UCSD-AML1 (cell line): ENCODE results near the gene GRIP2.

Experiments used
- DNase-seq: peaks from one replicate; lab custom pipeline; 2025; ENCODE audit not compliant: unreplicated experiment; lab: John Stamatoyannopoulos, UW

Gene GRIP2

DNA sequence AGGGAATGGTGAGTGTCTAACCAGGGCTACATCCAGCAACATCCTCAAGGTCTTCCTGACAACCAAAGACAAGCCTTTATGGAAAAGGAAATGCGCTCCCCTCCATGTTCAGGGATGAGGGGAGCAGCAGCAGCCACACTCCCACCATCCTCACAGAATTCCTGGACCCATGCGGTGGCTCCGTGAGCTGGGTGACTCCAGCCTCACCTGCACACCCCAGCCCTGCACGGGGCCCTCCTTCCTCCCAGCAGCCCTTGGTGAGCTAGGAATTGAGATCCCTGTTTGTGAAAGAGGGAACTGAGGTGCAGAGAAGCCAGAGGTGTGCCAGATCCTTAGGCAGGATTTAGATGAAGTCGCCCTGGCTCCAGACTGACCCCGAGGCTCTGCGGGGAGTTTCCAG lies 52.3 kb downstream of the GRIP2 start:
- DNase-seq: no peak

DNA sequence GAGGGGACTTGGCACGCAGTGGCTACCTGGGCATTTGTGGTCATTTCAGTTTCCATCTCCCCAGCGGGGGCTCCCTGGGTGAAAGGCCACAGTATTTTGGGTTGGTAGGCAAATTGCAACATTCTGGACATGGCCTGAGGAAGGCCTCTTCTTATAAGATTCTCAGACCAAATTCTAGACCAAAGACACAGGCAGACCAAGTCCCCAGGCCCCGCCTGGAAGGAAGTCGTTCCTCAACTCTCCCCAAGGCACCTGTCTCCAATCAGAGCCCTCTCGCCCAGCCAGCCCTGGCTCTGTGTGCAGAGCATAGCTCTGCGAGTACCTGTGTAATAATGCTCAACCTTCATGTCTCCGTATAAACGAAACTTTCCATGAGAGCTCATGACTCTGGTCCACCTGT lies 53.1 kb downstream of the GRIP2 start:
- no peak for DNase-seq

DNA sequence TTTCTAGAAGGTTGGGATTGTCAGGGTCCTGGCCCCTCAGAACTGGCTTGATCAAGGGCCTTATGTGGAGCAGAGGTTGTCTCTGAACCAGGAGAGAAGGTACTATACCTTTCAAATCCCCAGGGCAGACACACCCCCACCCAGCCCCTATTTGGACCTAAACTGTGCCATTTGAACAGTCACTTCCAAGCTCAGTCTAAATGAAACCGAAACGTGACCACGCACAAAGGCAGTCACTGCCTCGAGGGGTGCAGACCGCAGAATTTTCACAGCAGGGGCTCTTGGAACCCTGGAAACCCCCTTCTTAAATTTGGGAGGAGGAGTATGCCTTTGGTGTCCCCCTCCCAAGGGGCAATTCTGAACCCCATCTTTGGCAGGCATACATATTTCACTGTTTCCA lies 53.7 kb downstream of the GRIP2 start:
- no peak for DNase-seq

DNA sequence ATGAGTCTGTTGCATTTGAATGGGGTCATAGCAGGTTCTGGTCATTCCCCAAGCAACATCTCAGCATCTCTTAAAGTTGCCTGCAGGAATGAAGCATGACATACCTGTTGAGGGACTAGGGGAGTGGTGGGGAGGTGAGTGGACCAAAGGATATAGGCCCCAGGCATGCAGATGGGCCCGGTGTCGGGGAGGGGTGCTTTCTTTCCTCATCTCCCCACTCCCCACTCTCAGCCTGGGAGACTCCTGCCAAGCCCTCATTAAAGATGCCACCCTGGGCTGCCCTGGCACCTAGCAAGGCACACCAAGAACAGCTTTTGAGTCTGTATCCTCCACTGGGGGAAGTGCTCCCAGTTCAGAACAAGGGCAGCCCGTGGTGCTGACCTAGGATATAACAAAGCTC lies 54.2 kb downstream of the GRIP2 start:
- DNase-seq: no peak

DNA sequence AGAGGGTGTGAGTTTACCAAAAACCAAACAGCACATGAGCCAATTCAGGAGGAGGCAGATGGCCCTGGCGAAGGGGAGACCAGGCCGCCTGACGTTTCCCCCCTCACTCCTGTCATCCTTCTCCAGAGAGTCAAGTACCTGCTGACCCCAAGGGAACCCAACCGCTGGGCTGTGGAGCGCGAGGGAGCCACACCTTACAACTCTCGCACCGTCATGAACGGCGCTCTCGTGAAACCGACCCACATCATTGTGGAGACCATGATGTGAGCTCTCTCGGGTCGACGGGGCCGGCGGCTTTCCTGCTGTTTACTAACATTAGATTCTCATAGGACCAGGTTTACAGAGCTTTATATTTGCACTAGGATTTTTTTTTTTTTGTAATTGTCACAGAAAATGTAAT lies 55.4 kb downstream of the GRIP2 start:
- DNase-seq: no peak

DNA sequence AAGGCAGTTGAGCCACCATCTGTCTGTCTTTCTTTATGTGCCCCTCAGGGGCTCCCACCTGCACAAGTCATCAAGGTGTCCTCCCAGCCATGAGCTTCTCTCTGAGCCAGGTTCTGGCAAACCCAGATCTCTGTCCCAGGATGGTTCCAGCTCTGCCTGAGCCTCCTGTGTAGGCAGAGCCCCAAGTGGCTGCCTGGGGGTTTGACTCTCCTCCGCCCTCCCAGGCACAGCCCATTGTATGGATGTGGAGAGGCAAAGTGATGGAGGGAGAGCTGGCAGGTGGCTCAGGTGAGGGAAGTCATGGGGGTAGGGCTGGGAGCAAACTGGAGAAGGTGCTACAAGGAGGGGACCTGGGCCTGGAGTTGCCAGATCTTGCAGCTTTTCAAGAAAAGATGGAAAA lies 56.9 kb downstream of the GRIP2 start:
- no peak for DNase-seq

DNA sequence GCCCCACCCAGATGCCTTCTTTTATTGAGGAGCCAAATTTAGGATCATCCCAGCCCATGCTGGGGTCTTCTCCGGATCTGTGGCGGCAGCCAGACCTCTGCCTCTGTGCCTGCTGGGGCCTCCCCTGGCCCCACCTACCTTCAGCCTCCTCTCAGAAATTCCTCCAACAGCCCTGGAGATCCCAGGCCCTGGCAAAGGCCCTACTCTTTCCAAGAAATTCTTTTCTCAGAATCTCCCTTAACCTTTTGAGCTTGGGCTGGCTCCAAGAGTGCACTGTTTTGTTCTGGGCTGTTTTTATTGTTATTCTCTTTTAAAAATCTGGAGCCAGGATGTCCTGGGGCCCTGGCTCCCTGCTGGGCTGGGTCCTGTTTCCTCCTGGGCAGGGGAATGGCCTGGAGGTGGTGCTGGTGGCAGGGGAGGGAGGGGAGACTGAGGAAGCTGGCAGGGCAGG lies 57.8 kb downstream of the GRIP2 start:
- DNase-seq: no peak

DNA sequence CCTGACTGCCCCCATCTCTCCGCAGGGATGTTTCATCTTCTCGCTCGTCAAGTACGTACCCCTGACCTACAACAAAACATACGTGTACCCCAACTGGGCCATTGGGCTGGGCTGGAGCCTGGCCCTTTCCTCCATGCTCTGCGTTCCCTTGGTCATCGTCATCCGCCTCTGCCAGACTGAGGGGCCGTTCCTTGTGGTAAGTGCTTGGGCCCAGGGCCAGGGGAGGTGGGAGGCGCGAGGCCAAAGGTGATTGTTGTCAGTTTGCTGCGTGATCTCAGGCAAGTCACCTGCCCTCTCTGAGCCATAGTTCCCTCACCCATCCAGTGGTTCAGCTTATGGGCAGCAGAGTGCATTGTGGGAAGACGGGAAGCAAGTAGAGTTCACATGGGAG lies 58.5 kb downstream of the GRIP2 start:
- no peak for DNase-seq

DNA sequence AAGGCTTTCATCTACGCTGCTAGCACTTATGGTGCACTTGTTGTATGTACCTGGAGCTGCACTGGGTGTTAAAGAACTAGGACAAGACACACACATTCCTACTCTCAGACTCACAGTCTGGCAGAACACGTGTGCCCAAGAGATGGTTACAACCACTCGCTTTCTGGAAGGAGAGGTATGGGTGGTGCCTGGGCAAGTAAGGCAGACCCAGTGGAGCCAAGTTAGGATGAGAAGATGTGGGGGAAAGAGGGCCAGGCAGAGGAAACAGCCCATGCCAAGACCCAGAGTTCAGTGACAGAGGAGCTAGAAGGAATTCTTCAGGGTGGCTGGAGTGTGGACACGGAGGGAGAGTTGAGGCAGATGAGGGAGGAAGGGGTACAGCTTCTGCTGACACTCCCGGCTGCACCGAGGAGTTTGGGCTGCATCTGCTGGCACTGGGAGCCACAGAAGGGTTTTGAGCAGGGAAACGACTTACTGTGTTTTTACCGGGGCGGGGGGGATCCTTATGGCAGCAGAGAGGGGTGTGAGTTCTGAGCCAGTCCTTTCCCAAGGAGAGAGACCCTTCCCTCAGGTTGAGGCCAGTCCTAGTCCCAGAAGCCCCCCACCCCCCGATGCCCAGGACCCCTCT lies 59.0 kb downstream of the GRIP2 start:
- no peak for DNase-seq

DNA sequence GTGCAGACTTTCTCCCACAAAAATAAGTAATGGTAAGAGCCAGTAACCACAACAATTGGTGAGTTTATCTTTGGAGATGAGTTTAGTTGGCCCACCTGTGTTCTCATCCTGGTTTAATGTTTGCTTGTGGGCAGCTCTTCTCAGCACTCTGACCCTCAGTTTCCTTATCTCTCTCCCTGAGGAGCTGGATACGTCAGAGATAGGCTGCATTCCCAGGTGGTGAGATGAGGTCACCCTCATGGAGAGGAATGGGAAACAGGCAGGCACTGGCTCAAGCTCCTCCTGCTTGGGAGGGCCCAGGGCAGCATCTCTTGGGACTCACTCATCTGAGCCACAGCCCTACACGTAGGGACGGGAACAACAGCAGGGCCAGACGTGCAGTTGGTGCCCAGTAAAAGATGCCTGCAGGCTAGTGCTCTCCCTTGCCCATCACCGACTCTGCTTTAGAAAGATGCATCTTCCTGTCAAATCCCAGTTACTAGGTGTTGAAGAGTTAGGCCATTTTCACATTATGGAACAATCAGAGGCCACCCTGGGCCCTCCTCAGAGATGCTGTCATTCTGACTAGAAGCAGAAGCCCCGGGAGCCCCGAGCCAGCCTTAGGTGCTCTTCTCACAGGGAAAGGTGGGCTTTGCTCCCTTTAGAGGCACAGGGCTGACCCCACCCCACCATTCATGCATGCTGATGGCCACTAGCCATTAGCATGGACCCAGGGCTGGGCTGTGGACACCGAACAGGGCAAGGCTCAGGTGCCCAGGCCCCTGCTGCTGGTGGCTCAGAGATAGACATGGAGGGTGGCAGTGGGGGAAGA lies 59.7 kb downstream of the GRIP2 start:
- no peak for DNase-seq

DNA sequence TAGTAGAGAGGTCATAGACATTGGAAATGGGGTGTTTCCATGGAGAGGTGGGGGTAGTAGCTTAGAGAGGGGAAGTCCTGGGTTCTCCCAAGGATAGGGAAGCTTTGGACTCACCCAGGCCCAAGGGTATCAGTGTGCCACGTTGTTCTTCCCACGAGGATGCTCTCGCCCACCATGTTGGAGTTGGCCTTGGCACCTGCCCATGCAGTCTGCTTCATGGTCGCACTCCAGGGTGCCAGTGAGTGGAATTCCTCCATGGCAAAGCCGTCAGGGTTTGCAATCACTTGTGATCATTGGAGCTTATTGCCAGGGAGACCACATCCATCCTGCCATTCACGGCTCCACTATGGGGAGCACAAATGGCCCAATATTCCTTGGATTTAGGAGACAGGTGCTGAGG lies 60.6 kb downstream of the GRIP2 start:
- no peak for DNase-seq

DNA sequence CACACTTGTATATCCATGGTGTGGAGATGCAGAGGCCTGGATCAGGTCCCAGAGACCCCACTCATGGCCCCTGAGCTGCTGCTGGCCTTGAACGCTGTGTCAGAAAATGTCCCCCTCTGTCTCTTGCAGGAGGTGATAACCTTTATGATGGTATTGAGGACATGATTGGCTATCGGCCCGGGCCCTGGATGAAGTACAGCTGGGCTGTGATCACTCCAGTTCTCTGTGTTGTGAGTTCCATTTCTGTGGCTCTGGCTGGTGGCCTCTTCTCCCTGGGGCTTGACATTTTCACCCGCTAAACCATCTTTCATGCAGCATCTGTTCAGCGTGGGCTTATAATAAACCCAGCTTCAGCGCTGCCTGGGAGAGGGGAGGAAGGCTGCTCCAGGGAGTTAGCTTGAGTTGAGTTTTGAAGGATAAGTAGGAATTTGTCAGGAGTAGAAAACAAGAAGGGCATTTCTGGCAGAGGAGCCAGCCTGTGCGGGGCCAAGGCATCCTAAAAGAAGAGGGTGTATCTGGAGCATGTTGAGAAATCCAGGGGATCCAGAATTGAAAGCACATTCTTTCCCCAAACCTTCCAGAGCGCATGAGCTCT lies 61.1 kb downstream of the GRIP2 start:
- no peak for DNase-seq

DNA sequence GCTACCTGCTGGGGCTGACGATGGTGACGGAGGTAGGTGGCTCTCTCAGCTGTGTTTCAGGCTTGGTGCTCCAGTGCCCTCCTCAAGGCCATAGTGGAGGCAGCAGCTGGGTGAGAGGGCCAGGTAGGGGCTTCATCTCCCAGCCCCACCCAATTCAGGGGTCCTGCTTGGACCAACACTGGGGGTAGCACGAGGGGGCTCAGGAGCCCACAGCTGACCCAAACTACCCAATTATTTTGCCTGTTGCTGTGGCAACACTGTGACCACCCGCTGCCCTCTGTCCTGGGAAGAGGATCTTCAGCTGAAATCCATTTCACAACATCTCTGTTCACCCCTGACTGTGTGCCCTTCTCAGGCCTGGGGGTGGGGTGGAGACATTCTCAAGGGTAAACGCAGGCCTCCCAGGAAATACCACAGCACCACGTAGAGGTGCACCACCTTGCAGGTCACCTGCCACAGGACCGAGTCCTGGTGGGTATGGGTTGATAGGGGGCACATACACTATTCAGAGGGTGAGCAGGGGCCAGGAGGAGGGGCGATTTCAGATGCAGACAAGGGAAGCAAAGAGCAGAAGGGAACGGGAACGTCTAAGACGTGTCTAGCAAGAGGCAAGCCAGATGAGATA lies 62.7 kb downstream of the GRIP2 start:
- no peak for DNase-seq

DNA sequence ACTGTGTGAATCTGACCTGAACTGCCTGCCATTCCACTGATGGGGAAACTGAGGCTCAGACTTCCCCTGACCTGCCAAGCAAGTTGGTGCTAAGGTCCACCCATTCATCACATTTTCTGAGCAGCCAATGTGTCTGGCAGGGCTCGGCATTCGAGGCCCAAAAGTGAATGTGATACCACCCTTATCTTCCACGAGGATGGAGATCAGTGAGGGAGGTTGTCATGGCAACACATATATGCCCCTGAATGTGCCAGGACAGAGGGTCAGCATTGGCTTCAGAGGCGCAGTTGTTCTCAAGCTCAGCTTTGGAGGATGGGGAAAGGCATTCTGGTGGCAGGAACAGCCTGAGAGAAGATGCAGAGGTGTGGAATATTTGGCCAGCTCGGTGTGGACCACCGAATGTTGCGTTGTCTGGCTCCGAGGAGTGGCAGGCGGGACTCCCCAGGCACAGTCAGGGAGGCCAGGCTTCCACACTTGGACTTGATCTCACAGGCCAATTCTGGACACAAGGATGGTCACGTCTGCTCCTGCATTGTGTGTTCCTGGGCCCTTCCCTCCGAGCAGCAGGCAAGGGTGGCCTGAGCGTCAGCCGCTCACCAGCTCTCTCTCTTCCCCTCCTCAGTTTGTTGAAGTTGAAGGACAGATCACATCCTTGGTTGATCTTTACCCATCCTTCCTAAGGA lies 63.4 kb downstream of the GRIP2 start:
- no peak for DNase-seq

DNA sequence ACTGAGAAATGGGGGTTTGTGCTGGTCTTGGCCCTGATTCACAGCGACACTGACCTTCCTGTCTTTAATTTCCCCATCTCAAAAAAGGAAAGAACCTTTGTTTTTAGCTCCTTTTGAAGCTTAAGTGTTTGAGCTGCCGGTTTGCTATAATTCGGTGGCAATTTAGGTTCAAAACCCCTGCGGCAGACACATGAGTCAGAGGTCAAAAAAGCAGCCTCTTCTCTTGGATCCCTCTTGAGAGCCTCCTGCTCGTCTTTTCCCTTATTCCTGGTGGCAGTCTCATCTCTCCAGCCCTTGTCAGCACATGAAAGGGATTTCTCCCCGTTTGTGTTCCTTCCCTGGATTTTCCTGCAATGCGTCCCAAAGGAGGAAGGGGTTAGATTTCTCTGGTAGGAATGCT lies 64.5 kb downstream of the GRIP2 start:
- DNase-seq: no peak

DNA sequence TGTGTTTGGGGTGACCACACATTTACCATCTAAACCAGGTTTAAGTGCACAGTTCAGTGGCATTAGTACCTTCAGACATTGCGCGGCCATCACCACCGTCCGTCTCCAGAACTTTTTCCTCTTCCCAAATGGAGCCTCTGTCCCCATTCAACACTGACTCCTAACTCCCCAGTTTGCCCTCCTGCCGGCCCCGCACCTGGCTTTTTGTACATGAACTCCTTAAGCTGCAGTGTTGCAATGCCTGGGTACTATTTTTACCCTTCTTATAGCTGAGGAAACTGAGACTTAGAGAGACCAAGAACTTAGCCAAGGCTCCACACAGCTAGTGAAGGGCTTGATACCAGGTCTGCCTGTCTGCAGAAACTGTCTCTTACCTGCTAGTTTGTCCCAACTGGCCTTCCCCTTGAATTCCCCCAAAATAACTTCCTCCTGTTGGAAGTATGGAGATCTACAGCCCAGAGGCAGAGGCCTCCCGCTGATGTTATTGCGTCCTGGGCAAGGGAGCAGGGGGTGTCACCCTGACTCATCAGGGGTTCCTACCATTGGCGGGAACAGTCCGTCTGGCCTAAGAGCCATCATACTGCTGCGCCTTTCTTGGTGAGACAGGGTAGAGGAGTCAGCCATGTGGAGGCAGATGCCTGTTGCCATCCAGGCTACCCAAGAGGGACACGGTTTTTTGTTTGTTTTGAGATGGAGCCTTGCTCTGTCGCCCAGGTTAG lies 65.6 kb downstream of the GRIP2 start:
- no peak for DNase-seq

DNA sequence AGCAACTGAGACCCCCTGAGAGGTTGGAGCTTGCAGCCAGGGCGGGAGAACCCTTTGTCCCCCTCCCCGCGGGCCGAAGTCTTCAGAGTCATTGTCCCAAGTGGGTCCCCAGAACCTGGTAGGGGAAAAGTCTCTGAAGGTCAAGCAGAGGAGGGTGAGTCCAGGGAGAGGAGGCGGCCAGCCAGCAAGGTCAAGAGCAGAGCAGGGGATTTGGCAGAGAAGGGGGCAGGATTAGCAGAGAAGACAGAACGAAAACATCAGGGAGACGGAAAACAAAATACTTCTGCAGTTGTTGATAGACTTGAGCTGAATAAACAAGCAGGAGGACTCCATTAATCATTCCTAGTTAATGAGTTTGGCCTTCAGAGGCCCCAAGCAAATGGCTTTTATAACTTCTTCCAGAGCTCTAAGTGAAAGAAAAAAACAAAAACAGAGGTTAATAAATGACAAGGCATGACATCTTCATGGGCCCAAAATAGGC lies 66.7 kb downstream of the GRIP2 start:
- no peak for DNase-seq

DNA sequence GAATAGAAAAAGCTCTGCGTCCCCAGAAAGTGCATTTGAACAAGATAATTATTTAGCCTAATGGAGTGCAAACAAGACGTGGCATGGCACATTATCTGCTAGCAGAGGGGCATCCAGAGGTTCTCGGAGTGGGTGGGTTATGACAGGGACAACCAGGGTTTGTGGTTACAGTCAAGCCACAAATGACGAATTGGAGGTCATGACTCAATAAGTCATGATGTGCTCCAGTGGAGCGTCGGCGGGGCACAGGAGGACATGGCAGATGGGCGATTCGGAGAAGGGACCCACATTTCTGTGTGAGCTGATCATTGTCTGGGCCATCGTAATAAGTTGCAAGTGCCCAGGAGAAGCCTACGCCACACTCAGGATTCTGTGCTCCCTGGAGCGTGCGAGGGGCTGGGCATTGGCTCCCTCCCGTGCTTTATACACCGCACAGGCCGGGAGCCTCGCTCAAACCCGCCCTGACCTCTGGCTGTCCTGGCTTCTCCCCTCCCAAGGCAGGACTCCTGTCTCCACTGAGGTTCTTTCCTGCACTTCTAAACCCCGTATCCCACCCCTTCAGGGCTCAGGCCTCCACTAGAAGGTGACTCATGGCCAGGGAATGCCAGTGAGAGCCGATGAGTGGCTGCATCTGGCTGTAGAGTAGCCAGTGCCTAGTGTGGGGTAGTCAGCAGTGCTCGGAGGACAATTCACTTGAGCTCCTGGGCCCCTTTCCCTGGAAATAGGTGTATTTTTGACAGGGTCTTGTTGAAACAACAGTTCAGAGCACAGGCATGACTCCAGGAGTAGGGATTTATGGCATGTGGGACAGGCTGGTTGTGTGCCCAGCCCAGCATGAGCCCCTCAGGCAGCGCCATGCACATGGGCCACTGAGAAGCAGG lies 67.4 kb downstream of the GRIP2 start:
- DNase-seq: no peak

DNA sequence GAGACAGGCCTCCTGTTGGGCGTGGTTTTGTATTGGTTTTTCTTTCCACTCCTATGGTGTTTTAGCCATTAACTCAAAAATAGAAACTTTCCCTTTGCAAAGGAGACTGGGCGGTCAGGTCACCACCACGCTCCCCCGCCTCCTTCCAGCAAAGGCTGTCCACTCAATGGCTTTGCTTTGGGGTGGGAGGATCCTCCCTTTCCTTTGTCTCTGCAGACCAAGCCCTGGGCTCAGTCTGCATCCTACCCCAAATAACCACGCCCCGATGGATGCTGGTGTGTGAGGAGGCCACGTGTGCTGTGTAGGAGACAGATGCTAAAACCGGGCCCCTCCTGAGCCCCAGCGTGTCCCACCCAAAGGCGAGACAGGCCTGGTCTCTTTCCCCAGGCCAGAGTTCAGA lies 68.5 kb downstream of the GRIP2 start:
- DNase-seq: no peak

DNA sequence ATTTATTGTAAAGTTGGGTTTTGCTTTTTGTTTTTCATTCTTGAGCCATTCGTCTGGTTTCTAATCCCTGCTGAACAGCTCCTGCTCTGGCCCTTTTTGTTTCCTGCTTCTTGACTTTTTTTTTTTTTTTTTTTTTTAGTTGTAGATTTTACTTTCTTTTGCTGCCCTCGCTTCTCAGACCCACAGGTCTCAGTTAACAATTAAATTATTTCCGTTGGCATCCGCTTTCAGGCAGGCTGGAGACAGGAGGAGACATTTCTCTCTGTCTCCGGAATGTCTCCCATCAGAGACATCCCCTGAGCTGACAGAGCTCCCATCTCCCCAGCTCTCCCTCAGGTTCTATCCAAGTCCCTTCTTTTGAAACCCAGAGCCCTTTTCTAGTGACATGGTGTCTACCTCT lies 69.1 kb downstream of the GRIP2 start:
- no peak for DNase-seq
